NCI-H1436 (cell line): ENCODE measurements around the gene AIG1.
"Not testable (repeated sequence)": the region's sequence is repeated elsewhere in the genome, so short reads cannot be mapped to it uniquely, and the experiment has no call there.

ENCODE experiments used
- DNase-seq: peaks from one replicate; lab custom pipeline; 2025; lab: John Stamatoyannopoulos, UW

AIG1 gene, protein sequence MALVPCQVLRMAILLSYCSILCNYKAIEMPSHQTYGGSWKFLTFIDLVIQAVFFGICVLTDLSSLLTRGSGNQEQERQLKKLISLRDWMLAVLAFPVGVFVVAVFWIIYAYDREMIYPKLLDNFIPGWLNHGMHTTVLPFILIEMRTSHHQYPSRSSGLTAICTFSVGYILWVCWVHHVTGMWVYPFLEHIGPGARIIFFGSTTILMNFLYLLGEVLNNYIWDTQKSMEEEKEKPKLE

DNA sequence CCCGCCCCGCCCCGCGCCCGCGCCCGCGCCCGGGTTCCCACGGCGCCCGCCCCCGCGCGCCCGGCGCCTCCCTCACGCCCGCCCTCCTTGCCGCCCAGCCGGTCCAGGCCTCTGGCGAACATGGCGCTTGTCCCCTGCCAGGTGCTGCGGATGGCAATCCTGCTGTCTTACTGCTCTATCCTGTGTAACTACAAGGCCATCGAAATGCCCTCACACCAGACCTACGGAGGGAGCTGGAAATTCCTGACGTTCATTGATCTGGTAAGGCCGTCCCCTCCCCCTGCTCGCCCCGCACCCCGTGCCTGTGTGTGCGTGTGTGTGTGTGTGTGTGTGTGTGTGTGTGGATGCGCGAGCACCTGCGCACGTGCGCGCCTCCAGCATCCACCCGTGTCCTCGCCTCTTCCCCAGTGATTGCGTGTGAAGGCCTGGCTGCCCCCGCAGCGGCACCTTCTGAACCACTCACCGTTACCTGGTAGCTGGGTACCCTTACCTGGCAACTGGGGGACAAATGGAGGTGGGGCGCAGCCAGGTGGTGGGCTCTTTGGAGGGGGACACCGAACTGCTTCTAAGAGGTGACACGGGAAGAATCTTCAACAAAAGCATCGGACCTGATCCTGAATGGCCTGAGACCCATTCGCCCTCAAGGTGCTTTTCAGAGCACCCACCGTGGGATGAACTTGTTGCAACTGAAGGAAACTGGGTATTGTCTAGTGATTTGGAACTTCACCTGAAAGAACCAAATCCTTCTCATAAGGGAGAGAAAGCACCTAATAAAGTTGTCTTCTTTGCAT is at the start of gene AIG1:
Gene AIG1, plus strand, starts transcription at position 84 of the 791 bp plus-strand sequence. Its CDS starts 37 bp downstream, at position 121.
- peak; percentile 1 for DNase-seq

DNA sequence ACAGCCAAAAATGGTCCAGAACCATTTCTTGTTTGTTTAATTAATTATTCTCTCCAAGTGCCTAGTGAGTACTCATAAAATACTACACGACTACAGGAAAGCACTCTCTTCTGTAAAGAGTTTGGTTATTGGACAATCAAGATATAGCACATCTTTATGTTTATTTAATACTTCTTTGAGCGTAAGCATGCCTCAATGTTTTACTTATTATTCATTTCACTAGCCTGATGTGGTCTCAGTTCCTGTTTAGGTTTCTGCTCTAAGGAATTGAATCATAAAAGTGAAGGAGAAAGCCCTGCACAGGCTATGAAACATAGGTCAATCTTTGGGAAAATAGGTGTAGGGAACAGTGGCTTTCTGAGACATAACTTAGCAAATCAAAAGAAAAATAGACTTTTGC is 45.9 kb upstream of the AIG1 start:
- no peak for DNase-seq

- DNase-seq, result no peak
Measured at GRCh38 chr6:143015300-143015706, 45.4 kb upstream of the AIG1 start.

GRCh38 chr6:143018955-143019354 is 41.7 kb upstream of the AIG1 start:
- no peak for DNase-seq

GRCh38 chr6:143020862-143021261 is 39.8 kb upstream of the AIG1 start:
- not testable (repeated sequence) for DNase-seq

GRCh38 chr6:143021543-143021942 is 39.1 kb upstream of the AIG1 start:
- DNase-seq, result no peak

GRCh38 chr6:143022587-143022986 is 38.1 kb upstream of the AIG1 start:
- no peak for DNase-seq

GRCh38 chr6:143023695-143024094 is 37.0 kb upstream of the AIG1 start:
- DNase-seq, result no peak

DNA sequence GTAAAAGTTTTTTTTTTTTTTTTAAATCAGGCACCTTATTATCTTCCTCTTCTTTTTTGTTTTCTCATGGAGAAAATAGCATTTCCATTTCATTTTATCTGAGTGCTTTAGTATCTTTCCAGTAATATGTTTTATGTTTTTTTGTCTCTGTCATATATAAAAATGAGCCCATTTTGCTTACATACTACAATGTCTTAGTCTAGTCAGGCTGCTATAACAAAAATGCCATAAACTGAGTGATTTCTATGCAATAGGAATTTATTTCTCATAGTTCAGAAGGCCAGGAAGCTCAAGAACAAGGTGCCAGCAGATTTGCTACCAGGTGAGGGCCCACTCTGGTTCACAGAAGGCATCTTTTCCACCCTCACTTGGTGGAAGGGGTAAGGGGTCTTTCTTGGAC is 35.7 kb upstream of the AIG1 start:
- DNase-seq, result no peak

DNA sequence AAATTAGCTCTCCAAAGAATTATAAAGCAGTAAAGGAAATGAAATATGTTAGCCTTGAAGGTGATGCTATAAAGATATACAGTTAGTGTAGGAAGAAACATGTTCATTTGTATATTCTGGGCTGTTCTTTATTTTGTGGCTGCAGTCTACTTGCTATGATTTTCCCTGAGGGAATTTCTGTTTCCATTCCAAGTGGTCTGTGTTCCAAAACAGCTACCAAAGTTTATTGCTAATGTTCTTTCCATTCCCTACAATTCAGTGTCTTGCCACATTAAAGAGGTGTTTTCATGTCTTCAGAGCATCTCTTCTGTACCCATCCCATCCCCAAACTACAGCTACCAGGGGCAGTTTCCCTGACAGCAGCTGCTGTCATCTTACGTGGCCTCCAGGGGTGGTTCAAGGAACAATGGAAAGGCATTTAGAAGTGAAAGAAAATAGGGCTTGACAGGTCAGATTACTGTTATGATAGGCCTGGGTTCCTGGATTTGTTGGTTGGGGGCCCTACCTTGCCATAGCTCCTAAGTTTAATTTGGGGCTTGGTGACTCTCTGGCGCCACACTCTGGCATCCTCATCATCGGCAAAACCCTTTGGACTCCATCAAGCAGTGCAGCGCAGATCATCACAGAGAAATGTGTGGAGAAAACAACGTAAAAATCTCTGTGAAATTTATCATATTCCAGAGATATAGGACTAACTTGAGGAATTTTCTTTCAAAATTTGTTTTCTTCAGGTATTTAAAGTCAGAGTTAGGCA is 33.8 kb upstream of the AIG1 start:
- DNase-seq, result no peak

GRCh38 chr6:143034689-143035334 is 25.9 kb upstream of the AIG1 start:
- no peak for DNase-seq

GRCh38 chr6:143037470-143037869 is 23.2 kb upstream of the AIG1 start:
- DNase-seq, result no peak

GRCh38 chr6:143038833-143039232 is 21.9 kb upstream of the AIG1 start:
- no peak for DNase-seq

- no peak for DNase-seq
Measured at GRCh38 chr6:143039548-143039947, 21.1 kb upstream of the AIG1 start.

GRCh38 chr6:143040018-143040417 is 20.7 kb upstream of the AIG1 start:
- no peak for DNase-seq

DNA sequence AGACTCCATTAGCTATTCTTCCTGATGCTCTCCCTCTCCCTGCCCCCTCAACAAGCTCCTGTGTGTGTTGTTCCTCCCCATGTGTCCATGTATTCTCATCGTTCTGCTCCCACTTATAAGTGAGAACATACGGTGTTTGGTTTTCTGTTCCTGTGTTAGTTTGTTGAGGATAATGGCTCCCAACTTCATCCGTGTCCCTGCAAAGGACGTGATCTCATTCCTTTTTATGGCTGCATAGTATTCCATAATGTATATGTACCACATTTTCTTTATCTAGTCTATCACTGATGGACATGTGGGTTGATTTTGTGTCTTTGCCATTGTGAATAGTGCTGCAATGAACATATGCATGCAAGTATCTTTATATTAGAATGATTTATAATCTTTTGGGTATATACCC is 16.3 kb upstream of the AIG1 start:
- DNase-seq, result not testable (repeated sequence)

DNA sequence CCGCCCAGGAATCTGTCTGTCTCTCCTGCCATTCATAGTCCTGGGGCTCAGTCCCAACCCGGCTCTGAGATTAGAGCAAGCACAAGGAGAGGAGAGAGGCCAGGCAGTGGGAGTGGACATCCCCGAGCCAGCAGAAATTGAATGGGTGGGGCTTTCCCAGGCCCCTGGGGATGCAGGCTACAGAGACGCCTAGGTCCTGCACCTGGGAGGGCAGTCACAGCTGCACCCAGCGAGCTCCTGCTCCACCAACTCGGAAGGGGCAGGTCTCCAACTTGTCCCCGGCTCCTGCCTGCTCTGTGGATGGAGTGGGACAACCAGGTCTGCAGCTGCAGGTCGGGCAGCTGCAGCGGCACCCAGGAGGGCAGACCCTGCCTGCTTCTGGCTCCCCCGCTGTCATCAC is 11.1 kb upstream of the AIG1 start:
- no peak for DNase-seq

- DNase-seq, result no peak
Measured at GRCh38 chr6:143050509-143050908, 10.2 kb upstream of the AIG1 start.

DNA sequence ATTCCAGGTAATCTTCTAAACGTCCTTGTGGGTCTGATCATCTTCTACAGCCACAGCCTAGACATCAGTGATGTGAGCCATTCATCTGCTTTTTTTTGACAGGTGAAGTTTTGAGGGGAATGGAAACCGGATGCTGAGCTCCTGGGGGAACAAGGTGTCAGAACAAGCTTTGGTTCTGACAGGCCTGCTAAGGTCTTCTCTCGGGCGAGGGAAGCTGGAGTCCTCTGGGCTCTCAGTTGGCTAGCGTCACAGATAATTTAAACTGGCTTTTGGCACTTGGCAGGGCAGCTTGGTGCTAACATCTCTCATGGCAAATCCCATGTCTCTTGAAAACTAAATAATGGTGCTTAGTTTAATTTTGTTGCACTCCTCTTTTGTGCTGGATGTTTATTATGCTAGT is 8.4 kb upstream of the AIG1 start:
- DNase-seq, result no peak

- DNase-seq, result no peak
Measured at GRCh38 chr6:143053856-143054255, 6.8 kb upstream of the AIG1 start.

DNA sequence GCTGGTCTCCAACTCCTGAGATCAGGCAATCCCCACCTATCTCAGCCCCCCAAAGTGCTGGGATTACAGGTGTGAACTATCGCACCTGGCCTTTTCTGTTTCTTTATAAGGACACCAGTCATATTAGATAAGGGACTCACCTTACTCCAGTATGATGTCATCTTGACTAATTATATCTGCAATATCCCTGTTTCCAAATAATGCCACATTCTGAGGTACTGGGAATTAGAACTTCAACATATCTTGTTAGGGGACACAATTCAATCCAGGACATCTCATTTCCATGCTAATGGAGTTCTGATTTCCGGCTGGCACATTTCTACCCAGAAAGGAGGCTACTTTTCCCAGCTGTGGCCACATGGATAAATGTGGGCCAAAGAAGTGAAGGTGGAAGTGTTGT is 6.4 kb upstream of the AIG1 start:
- DNase-seq, result no peak

GRCh38 chr6:143055213-143055612 is 5.5 kb upstream of the AIG1 start:
- DNase-seq, result no peak
